ENCODE results near the gene EDEM2.
"Not testable (repeated sequence)": the region's sequence is repeated elsewhere in the genome, so short reads cannot be mapped to it uniquely, and the experiment has no call there.

Gene EDEM2

DNA sequence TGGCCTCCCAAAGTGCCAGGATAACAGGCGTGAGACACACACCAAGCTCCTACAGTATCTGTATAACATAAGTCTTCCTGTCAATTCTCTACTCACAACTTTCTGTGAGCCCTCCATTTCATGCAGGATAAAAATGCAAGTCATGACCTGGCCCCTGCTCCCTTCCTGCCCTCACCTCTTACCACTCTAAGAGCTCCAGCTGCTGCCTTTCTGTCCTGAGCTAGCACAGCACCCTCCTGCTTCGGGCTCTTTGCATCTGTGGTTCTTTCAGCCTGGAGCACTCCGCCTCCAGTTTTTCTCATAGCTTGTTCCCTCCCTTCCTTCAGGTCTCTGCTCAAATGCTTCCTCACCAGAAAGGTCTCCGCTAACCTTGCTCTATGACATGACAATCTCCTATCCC, 30.9 kb downstream of the EDEM2 start:
- H3K9me3 ChIP-seq (replicated peaks; ENCODE audit: insufficient read depth, low read length) = no peaks in the 10 kb centered on the region
- TF ChIP-seq CTCF (IDR thresholded peaks at IDR 0.05; ENCODE audit: low read length) (no peak), EZH2phosphoT487 (IDR thresholded peaks at IDR 0.05; ENCODE audit: low read length) (no peak), EZH2 (optimal IDR thresholded peaks at IDR 0.05; ENCODE audit: low read depth, low read length) (no peak)
- no peaks in the 10 kb centered on the region for H3K27me3 ChIP-seq (replicated peaks; ENCODE audit: insufficient read depth, low read length)
- no peak overlapping the region for H3K4me2 ChIP-seq (ENCODE audit: low read depth, low read length)
- H3K4me3 ChIP-seq (ENCODE audit: low read length) = no peak overlapping the region
- H2AFZ ChIP-seq (ENCODE audit: low read length) = no peak overlapping the region
- no peaks in the 10 kb centered on the region for H3K4me1 ChIP-seq (ENCODE audit: low read length)
- no peak for DNase-seq
- H4K20me1 ChIP-seq (ENCODE audit: insufficient read depth, low read length) = no peaks in the 10 kb centered on the region
- no peaks in the 10 kb centered on the region for H3K36me3 ChIP-seq (replicated peaks; ENCODE audit: insufficient read depth, low read length)
- no peaks in the 10 kb centered on the region for H3F3A ChIP-seq (ENCODE audit: insufficient read depth, low read length)
- no peak overlapping the region for H3K9ac ChIP-seq (ENCODE audit: low read length)
- H3K27ac ChIP-seq (ENCODE audit: low read length) = no peak overlapping the region
- H3K9me2 ChIP-seq (replicated peaks; ENCODE audit: insufficient read depth, low read length) = no peaks in the 10 kb centered on the region
- no peaks in the 10 kb centered on the region for H3K79me2 ChIP-seq (ENCODE audit: low read length)

GRCh38 chr20:35115606-35116005, 31.5 kb downstream of the EDEM2 start:
- TF ChIP-seq CTCF (IDR thresholded peaks at IDR 0.05; ENCODE audit: low read length) (no peak), EZH2 (optimal IDR thresholded peaks at IDR 0.05; ENCODE audit: low read depth, low read length) (no peak), EZH2phosphoT487 (IDR thresholded peaks at IDR 0.05; ENCODE audit: low read length) (no peak)
- H3K27me3 ChIP-seq (replicated peaks; ENCODE audit: insufficient read depth, low read length) = no peaks in the 10 kb centered on the region
- no peaks in the 10 kb centered on the region for H3K9me2 ChIP-seq (replicated peaks; ENCODE audit: insufficient read depth, low read length)
- H3F3A ChIP-seq (ENCODE audit: insufficient read depth, low read length) = no peaks in the 10 kb centered on the region
- H3K9me3 ChIP-seq (replicated peaks; ENCODE audit: insufficient read depth, low read length) = no peaks in the 10 kb centered on the region
- no peaks in the 10 kb centered on the region for H3K79me2 ChIP-seq (ENCODE audit: low read length)
- H3K9ac ChIP-seq (ENCODE audit: low read length) = no peak overlapping the region
- H3K27ac ChIP-seq (ENCODE audit: low read length) = no peak overlapping the region
- H3K4me2 ChIP-seq (ENCODE audit: low read depth, low read length) = no peak overlapping the region
- H3K36me3 ChIP-seq (replicated peaks; ENCODE audit: insufficient read depth, low read length) = no peaks in the 10 kb centered on the region
- no peak overlapping the region for H2AFZ ChIP-seq (ENCODE audit: low read length)
- DNase-seq = no peak
- H3K4me3 ChIP-seq (ENCODE audit: low read length) = no peak overlapping the region
- H4K20me1 ChIP-seq (ENCODE audit: insufficient read depth, low read length) = no peaks in the 10 kb centered on the region
- H3K4me1 ChIP-seq (ENCODE audit: low read length) = no peaks in the 10 kb centered on the region

GRCh38 chr20:35112276-35112675, 34.9 kb downstream of the EDEM2 start:
- not testable (repeated sequence) for H2AFZ ChIP-seq (ENCODE audit: low read length); H3K9ac ChIP-seq (ENCODE audit: low read length); H4K20me1 ChIP-seq (ENCODE audit: insufficient read depth, low read length); H3K4me3 ChIP-seq (ENCODE audit: low read length); H3K4me1 ChIP-seq (ENCODE audit: low read length); H3K27me3 ChIP-seq (replicated peaks; ENCODE audit: insufficient read depth, low read length); DNase-seq; H3K27ac ChIP-seq (ENCODE audit: low read length); H3K9me3 ChIP-seq (replicated peaks; ENCODE audit: insufficient read depth, low read length); H3K36me3 ChIP-seq (replicated peaks; ENCODE audit: insufficient read depth, low read length); H3F3A ChIP-seq (ENCODE audit: insufficient read depth, low read length); H3K4me2 ChIP-seq (ENCODE audit: low read depth, low read length); H3K9me2 ChIP-seq (replicated peaks; ENCODE audit: insufficient read depth, low read length); H3K79me2 ChIP-seq (ENCODE audit: low read length)

- H3K36me3 ChIP-seq (replicated peaks; ENCODE audit: insufficient read depth, low read length) = no peaks in the 10 kb centered on the region
- H3K4me2 ChIP-seq (ENCODE audit: low read depth, low read length) = no peak overlapping the region
- no peaks in the 10 kb centered on the region for H3K4me1 ChIP-seq (ENCODE audit: low read length)
- no peak overlapping the region for H3K9ac ChIP-seq (ENCODE audit: low read length)
- H3F3A ChIP-seq (ENCODE audit: insufficient read depth, low read length) = no peaks in the 10 kb centered on the region
- no peaks in the 10 kb centered on the region for H3K27me3 ChIP-seq (replicated peaks; ENCODE audit: insufficient read depth, low read length)
- no peak for DNase-seq
- no peak overlapping the region for H3K4me3 ChIP-seq (ENCODE audit: low read length)
- no peaks in the 10 kb centered on the region for H3K9me3 ChIP-seq (replicated peaks; ENCODE audit: insufficient read depth, low read length)
- no peak overlapping the region for H2AFZ ChIP-seq (ENCODE audit: low read length)
- H3K9me2 ChIP-seq (replicated peaks; ENCODE audit: insufficient read depth, low read length) = no peaks in the 10 kb centered on the region
- no peaks in the 10 kb centered on the region for H3K79me2 ChIP-seq (ENCODE audit: low read length)
- H4K20me1 ChIP-seq (ENCODE audit: insufficient read depth, low read length) = no peaks in the 10 kb centered on the region
- TF ChIP-seq CTCF (IDR thresholded peaks at IDR 0.05; ENCODE audit: low read length) (no peak), EZH2 (optimal IDR thresholded peaks at IDR 0.05; ENCODE audit: low read depth, low read length) (no peak), EZH2phosphoT487 (IDR thresholded peaks at IDR 0.05; ENCODE audit: low read length) (no peak)
- H3K27ac ChIP-seq (ENCODE audit: low read length) = no peak overlapping the region
Observed at GRCh38 chr20:35111141-35111888, 35.8 kb downstream of the EDEM2 start.
